Stomach (tissue), 4 donors: ENCODE results near the gene DCLRE1B.

Experiments used
- CTCF ChIP-seq, 7 experiments: fragments of 450-650 bp in 4 of 7; fragments of 200-600 bp in 3 of 7; sonication (generic) in 3 of 7; IDR thresholded peaks; one replicate each; pipeline ENCODE4 v1.5.1; 2016 to 2019; ENCODE audit warnings: antibody characterized with exemption in 7 of 7, control low read depth in 2 of 7, mild to moderate bottlenecking in 1 of 7
- EP300 ChIP-seq: sonication (generic); formaldehyde crosslinking; IDR thresholded peaks from one replicate; pipeline ENCODE4 v1.6.1; 2017; ENCODE audit warnings: antibody characterized with exemption
- POLR2A ChIP-seq, 4 donors: fragments of 450-650 bp; IDR thresholded peaks; one replicate each; pipeline ENCODE4 v1.6.1; 2016; ENCODE audit warnings: antibody characterized with exemption in 4 of 4, control low read depth in 2 of 4, mild to moderate bottlenecking in 1 of 4, moderate library complexity in 1 of 4
- POLR2AphosphoS5 ChIP-seq, 3 donors: sonication (generic); formaldehyde crosslinking; IDR thresholded peaks; one replicate each; pipeline ENCODE4 v1.6.1; 2016; ENCODE audit warnings: antibody characterized with exemption in 3 of 3

- TF ChIP-seq CTCF (IDR thresholded peaks at IDR 0.05) (no peak), POLR2A (IDR thresholded peaks at IDR 0.05) (no peak), EP300 (no peak), POLR2AphosphoS5 (IDR thresholded peaks at IDR 0.05) (no peak)
Measured at GRCh38 chr1:113940365-113941244, 35.5 kb downstream of the DCLRE1B start.
